GM12873 (cell line): Measurements from ENCODE around the gene PPP2R5C.

Source experiments
- TF ChIP-seq, protein P1 (sequence below): IDR thresholded peaks from 2 replicates; pipeline ENCODE4 v1.5.1; 2012; ENCODE audit warnings: low read depth, mild to moderate bottlenecking, moderate library complexity, low read length, control low read depth; ENCODE audit not compliant: insufficient read depth; ENCODE audit errors: missing control alignments

The PPP2R5C gene

DNA sequence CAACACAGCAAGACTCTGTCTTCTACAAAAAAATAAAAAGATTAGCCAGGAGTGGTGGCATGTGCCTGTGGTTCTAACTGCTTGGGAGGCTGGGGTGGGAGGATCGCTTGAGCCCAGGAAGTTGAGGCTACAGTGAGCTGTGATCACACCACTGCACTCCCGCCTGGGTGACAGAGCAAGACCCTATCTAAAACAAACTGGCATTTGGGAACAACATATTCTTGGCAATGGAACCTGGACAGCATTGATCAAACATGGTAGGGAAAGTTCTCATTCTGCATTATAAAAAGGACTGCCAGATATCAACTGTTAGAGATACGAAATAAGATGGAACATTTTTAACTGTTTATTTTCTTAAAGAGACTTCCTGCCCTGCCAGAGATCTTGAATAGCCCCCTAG lies 81.5 kb downstream of the PPP2R5C start:
- TF ChIP-seq, protein P1, sequence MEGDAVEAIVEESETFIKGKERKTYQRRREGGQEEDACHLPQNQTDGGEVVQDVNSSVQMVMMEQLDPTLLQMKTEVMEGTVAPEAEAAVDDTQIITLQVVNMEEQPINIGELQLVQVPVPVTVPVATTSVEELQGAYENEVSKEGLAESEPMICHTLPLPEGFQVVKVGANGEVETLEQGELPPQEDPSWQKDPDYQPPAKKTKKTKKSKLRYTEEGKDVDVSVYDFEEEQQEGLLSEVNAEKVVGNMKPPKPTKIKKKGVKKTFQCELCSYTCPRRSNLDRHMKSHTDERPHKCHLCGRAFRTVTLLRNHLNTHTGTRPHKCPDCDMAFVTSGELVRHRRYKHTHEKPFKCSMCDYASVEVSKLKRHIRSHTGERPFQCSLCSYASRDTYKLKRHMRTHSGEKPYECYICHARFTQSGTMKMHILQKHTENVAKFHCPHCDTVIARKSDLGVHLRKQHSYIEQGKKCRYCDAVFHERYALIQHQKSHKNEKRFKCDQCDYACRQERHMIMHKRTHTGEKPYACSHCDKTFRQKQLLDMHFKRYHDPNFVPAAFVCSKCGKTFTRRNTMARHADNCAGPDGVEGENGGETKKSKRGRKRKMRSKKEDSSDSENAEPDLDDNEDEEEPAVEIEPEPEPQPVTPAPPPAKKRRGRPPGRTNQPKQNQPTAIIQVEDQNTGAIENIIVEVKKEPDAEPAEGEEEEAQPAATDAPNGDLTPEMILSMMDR, result no peak

DNA sequence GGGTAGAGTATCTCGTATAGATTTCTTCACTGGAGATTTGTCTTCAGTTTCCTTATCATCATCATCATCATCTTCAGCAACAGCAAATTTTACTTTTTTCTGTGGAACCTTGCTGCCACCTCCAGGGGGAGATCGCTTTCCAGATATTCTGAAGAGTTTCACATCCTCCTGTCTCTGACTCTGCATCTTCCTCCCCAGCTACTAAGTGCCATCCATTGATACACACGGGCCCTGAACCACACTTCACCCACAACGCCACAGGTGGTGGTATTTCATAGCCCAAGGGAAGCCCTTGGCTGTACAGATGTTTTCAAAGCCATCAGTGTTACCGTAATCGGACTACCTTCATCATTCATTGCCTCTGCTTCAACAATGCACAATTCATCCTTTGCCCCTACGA lies 82.2 kb downstream of the PPP2R5C start:
- TF ChIP-seq, protein P1, result peak; percentile 65

DNA sequence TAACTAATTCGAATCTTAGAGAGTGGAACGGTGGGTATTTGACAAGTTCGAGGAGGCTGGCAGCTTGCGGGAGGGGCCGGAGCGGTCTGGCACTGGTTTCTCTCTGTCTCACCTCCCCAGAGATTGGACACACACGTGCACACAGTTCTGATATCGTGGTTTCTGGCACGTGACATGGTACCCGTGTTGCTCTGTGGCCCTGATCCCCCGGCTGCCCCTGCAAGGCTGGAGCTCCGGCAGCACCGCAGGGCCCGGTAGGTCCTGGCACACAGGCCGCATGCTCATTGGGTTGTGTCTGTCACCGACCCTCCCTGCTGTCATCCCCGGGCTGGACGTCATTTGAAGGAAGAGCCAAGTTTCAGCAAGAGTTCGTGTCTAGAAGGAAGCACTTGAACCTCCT lies 82.7 kb downstream of the PPP2R5C start:
- TF ChIP-seq, protein P1, result no peak

DNA sequence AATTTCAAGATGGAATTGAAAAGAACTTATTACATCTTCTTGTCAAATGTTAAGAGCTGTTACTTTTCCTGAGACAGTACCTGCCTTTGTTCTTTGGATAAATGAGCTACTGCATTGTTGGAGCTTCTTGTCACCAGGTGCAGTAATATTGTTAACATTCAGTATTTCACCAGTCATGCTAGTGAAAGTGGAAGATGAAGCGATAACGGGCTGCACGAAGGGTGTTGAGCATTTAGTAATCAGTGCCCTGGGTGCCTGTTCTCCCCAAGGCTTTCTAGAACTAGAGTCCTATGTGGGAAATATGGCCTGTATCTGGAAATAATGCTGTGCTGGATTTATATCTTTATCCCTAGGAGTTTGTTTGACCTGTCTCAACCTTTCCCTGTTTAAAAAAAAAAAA lies 83.2 kb downstream of the PPP2R5C start:
- TF ChIP-seq, protein P1, result no peak

DNA sequence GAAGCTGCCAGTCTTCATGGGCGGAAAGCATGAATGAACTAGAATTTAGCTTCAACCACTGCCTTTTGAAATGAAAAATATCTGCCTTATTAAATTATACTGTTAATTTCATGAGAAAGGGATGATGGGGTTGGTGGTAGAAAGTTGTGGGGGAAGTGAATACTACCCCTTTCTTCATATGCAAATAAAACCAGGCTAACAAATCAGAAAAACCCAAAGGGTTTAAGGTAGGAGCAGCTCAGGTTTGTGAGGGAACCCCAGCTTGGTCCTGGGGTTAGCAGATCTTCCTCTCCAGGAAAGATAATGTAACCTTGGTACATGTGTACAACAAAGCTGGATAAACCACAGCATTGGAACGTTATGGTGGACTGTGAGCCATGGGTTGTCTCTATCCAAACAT lies 84.0 kb downstream of the PPP2R5C start:
- TF ChIP-seq, protein P1, result no peak

DNA sequence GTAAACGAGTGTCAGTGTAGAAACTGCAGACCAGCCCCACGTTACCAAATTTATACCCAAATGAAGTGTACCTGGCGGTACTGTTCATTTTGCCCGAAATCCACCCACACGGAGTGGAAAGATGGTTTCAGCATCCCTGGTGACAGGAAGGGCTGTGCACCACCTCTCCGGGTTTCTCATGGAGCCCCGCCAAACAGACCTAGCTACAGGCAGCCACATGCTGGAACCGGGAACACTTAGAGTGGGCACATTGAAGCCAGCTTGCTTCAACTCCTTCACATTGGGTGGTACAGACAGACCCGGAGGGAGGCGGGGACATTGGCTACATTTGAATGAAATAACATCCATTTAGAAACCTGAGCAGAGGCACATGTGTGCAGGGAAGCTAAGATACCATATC lies 84.4 kb downstream of the PPP2R5C start:
- TF ChIP-seq, protein P1, result no peak

DNA sequence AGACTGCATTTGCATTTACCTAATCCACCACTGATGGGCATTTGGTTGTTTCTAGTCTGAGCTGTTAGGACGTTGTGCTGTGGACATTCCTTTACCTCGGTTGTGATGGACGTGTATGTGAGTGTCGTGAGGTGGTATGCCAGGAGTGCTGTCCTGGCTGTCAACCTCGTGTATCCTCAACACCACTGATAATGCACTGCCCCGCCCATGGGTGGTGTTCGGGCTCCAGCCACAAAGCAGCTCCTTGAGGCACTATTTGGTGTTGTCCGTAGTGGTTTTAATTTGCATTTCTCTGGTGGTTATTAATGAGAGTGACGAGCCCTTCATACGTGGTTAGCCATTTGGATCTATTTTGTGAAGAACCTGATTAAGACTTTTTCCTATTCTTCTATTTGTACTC lies 87.6 kb downstream of the PPP2R5C start:
- TF ChIP-seq, protein P1, result no peak
